Activated CD8-positive, alpha-beta T cell treated with anti-CD3 and anti-CD28 coated beads for 36 hours (primary cell): ENCODE results near the gene TBCA. TPM values are rescaled to one million over a fixed set of nuclear protein-coding genes. Genes with fewer than 3 reads are reported as not detected.

Experiments used
- ATAC-seq: fragments of 200-7000 bp; cut with Tn5 transposase; one replicate; pipeline ENCODE4 v1.10.0; 2021; ENCODE audit warnings: mild to moderate bottlenecking, moderate library complexity
- CTCF ChIA-PET: fragments of 350-600 bp; sonication (Branson Sonifier 250); formaldehyde crosslinking; loops from one replicate; lab custom pipeline; 2021; ENCODE audit warnings: antibody characterized with exemption; lab: Charles Lee
- POLR2A ChIA-PET: fragments of 350-600 bp; sonication (Branson Sonifier 250); formaldehyde crosslinking; loops from one replicate; lab custom pipeline; 2021; ENCODE audit warnings: antibody characterized with exemption; lab: Charles Lee
- DNase-seq: peaks from one replicate; pipeline ENCODE4 v3.0.0-alpha.2; 2020
- H3K27ac Mint-ChIP-seq: one replicate; pipeline ENCODE4 v1.8.0; 2021; ENCODE audit warnings: mild to moderate bottlenecking, mixed read lengths
- H3K27me3 Mint-ChIP-seq: one replicate; pipeline ENCODE4 v1.8.0; 2021; ENCODE audit warnings: mixed read lengths
- H3K36me3 Mint-ChIP-seq: one replicate; pipeline ENCODE4 v1.8.0; 2021; ENCODE audit warnings: low read depth, mixed read lengths
- H3K4me1 Mint-ChIP-seq: one replicate; pipeline ENCODE4 v1.8.0; 2021; ENCODE audit warnings: low read depth, mixed read lengths
- H3K4me3 Mint-ChIP-seq: one replicate; pipeline ENCODE4 v1.8.0; 2021; ENCODE audit warnings: mild to moderate bottlenecking, moderate library complexity, mixed read lengths
- H3K9me3 Mint-ChIP-seq: one replicate; pipeline ENCODE4 v1.8.0; 2021; ENCODE audit warnings: mixed read lengths
- CTCF ChIP-seq: fragments of 200-600 bp; IDR thresholded peaks from one replicate; pipeline ENCODE4 v1.8.0; 2022; ENCODE audit warnings: antibody characterized with exemption, mild to moderate bottlenecking
- intact Hi-C: fragments of 100-400 bp; cut with micrococcal nuclease; formaldehyde crosslinking; loops from one replicate; pipeline ENCODE4 v1.10.0; 2022
- total RNA-seq, 2 experiments: library from RNA; stranded (reverse); gene quantifications; one replicate each; pipeline ENCODE4 v1.2.3, GENCODE V29; 2021

TBCA gene
- total RNA-seq, 2 experiments from 2014 or later, result 192 to 196 TPM

- no peak for ATAC-seq
Observed at GRCh38 chr5:77791926-77792325, 15.8 kb upstream of the TBCA start.

GRCh38 chr5:77791356-77791755 is 15.2 kb upstream of the TBCA start:
- no peak for TF ChIP-seq CTCF
- POLR2A ChIA-PET, result no interaction called here
- no peak overlapping the region for H3K27ac Mint-ChIP-seq
- ATAC-seq (no peak), DNase-seq (no peak)
- peaks cover 6% of the 10 kb centered on the region for H3K9me3 Mint-ChIP-seq
- no peaks in the 10 kb centered on the region for H3K36me3 Mint-ChIP-seq
- CTCF ChIA-PET, result no interaction called here
- intact Hi-C loops, result no loop called here
- peaks cover 5% of the 10 kb centered on the region for H3K27me3 Mint-ChIP-seq
- no peak overlapping the region for H3K4me3 Mint-ChIP-seq
- H3K4me1 Mint-ChIP-seq, result no peaks in the 10 kb centered on the region

More at GRCh38 chr5:77791926-77792325, 15.8 kb upstream of the TBCA start:
- no peak for DNase-seq
- H3K9me3 Mint-ChIP-seq, result peaks cover 9% of the 10 kb centered on the region
- TF ChIP-seq CTCF, result no peak
- peaks cover 10% of the 10 kb centered on the region for H3K27me3 Mint-ChIP-seq
- CTCF ChIA-PET, result no interaction called here
- POLR2A ChIA-PET, result no interaction called here
- no peak overlapping the region for H3K27ac Mint-ChIP-seq
- peaks cover under 1% of the 10 kb centered on the region for H3K4me1 Mint-ChIP-seq
- no peaks in the 10 kb centered on the region for H3K36me3 Mint-ChIP-seq
- H3K4me3 Mint-ChIP-seq, result no peak overlapping the region
- intact Hi-C loops, result no loop called here

- Mint-ChIP-seq H3K27me3 (no peaks in the 10 kb centered on the region), H3K27ac (no peak overlapping the region), H3K36me3 (no peaks in the 10 kb centered on the region), H3K9me3 (no peaks in the 10 kb centered on the region), H3K4me3 (no peak overlapping the region), H3K4me1 (no peaks in the 10 kb centered on the region)
- ATAC-seq (no peak), DNase-seq (no peak)
- no peak for TF ChIP-seq CTCF
- CTCF ChIA-PET, result no interaction called here
- intact Hi-C loops, result no loop called here
- POLR2A ChIA-PET, result no interaction called here
Observed at GRCh38 chr5:77785229-77785628, 9.1 kb upstream of the TBCA start.

- no peak for DNase-seq
- no peak for ATAC-seq
- no peak overlapping the region for H3K4me3 Mint-ChIP-seq
- intact Hi-C loops, result no loop called here
- H3K4me1 Mint-ChIP-seq, result no peaks in the 10 kb centered on the region
- H3K27me3 Mint-ChIP-seq, result no peaks in the 10 kb centered on the region
- ChIA-PET CTCF (no interaction called here), POLR2A (no interaction called here)
- no peaks in the 10 kb centered on the region for H3K36me3 Mint-ChIP-seq
- H3K9me3 Mint-ChIP-seq, result no peaks in the 10 kb centered on the region
- no peak for TF ChIP-seq CTCF
- no peak overlapping the region for H3K27ac Mint-ChIP-seq
Observed at GRCh38 chr5:77784735-77785134, 8.6 kb upstream of the TBCA start.

- intact Hi-C loops, result no loop called here
- peaks cover 17% of the 10 kb centered on the region for H3K4me1 Mint-ChIP-seq
- DNase-seq (no peak), ATAC-seq (no peak)
- ChIA-PET POLR2A (no interaction called here), CTCF (no interaction called here)
- no peaks in the 10 kb centered on the region for H3K9me3 Mint-ChIP-seq
- H3K36me3 Mint-ChIP-seq, result no peaks in the 10 kb centered on the region
- TF ChIP-seq CTCF, result no peak
- H3K27me3 Mint-ChIP-seq, result no peaks in the 10 kb centered on the region
- no peak overlapping the region for H3K27ac Mint-ChIP-seq
- H3K4me3 Mint-ChIP-seq, result no peak overlapping the region
Observed at GRCh38 chr5:77781076-77781475, 4.9 kb upstream of the TBCA start.
